Calu3 (cell line): Measurements from ENCODE around the gene PTPRN2. TPM values are rescaled to one million over a fixed set of nuclear protein-coding genes. Genes with fewer than 3 reads are reported as not detected.

Source experiments
- BruUV-seq: library from RNA; stranded (reverse); fragments of 400-500 nt; replicated peaks from 2 replicates; lab custom pipeline; 2021; lab: Mats Ljungman, UMichigan
- CTCF ChIA-PET: fragments of 300-600 bp; sonication (Branson Sonifier 250); formaldehyde crosslinking; loops from one replicate; lab custom pipeline; 2022; ENCODE audit warnings: antibody characterized with exemption; lab: Charles Lee
- DNase-seq: peaks from one replicate; pipeline ENCODE4 v3.0.0; 2022
- H3K27ac Mint-ChIP-seq: one replicate; pipeline ENCODE4 v1.8.0; 2022; ENCODE audit warnings: mixed read lengths; ENCODE audit not compliant: unreplicated experiment
- H3K27me3 Mint-ChIP-seq: one replicate; pipeline ENCODE4 v1.8.0; 2022; ENCODE audit warnings: mixed read lengths; ENCODE audit not compliant: unreplicated experiment
- H3K36me3 Mint-ChIP-seq: one replicate; pipeline ENCODE4 v1.8.0; 2022; ENCODE audit warnings: mild to moderate bottlenecking, moderate library complexity, mixed read lengths; ENCODE audit not compliant: insufficient read depth, unreplicated experiment
- H3K4me1 Mint-ChIP-seq: one replicate; pipeline ENCODE4 v1.8.0; 2022; ENCODE audit warnings: mild to moderate bottlenecking, low read depth, mixed read lengths; ENCODE audit not compliant: unreplicated experiment
- H3K4me3 Mint-ChIP-seq: one replicate; pipeline ENCODE4 v1.8.0; 2022; ENCODE audit warnings: mild to moderate bottlenecking, low read depth, moderate library complexity, mixed read lengths; ENCODE audit not compliant: unreplicated experiment
- H3K9me3 Mint-ChIP-seq: one replicate; pipeline ENCODE4 v1.8.0; 2022; ENCODE audit warnings: low read depth, mixed read lengths; ENCODE audit not compliant: unreplicated experiment
- CTCF ChIP-seq: fragments of 200-600 bp; IDR thresholded peaks from one replicate; pipeline ENCODE4 v1.8.0; 2022; ENCODE audit warnings: antibody characterized with exemption; ENCODE audit not compliant: unreplicated experiment
- intact Hi-C: fragments of 100-400 bp; cut with micrococcal nuclease; formaldehyde crosslinking; loops from one replicate; pipeline ENCODE4 v1.10.0; 2022; ENCODE audit not compliant: unreplicated experiment
- total RNA-seq: library from RNA; stranded (reverse); gene quantifications from 2 replicates; pipeline ENCODE4 v1.2.3, GENCODE V29; 2022

PTPRN2 gene
- total RNA-seq, 1 experiment from 2014 or later, result 2.0 TPM

GRCh38 chr7:158137516-158138328 lies 449.9 kb downstream of the PTPRN2 start:
- Mint-ChIP-seq H3K27me3 (no peaks in the 10 kb centered on the region), H3K27ac (no peak overlapping the region), H3K4me1 (no peaks in the 10 kb centered on the region), H3K9me3 (peaks cover 6% of the 10 kb centered on the region), H3K4me3 (no peak overlapping the region), H3K36me3 (peaks cover 6% of the 10 kb centered on the region)
- BruUV-seq, result no TSS peak
- CTCF ChIA-PET, result no interaction called here
- TF ChIP-seq CTCF, result no peak
- intact Hi-C loops, result no loop called here
- DNase-seq, result no peak

GRCh38 chr7:158135931-158136330 lies 451.7 kb downstream of the PTPRN2 start:
- peaks cover 6% of the 10 kb centered on the region for H3K9me3 Mint-ChIP-seq
- no peak overlapping the region for H3K27ac Mint-ChIP-seq
- no peak overlapping the region for H3K4me3 Mint-ChIP-seq
- CTCF ChIA-PET, result no interaction called here
- intact Hi-C loops, result no loop called here
- no TSS peak for BruUV-seq
- DNase-seq, result no peak
- no peak for TF ChIP-seq CTCF
- no peaks in the 10 kb centered on the region for H3K4me1 Mint-ChIP-seq
- no peaks in the 10 kb centered on the region for H3K36me3 Mint-ChIP-seq
- H3K27me3 Mint-ChIP-seq, result no peaks in the 10 kb centered on the region

DNA sequence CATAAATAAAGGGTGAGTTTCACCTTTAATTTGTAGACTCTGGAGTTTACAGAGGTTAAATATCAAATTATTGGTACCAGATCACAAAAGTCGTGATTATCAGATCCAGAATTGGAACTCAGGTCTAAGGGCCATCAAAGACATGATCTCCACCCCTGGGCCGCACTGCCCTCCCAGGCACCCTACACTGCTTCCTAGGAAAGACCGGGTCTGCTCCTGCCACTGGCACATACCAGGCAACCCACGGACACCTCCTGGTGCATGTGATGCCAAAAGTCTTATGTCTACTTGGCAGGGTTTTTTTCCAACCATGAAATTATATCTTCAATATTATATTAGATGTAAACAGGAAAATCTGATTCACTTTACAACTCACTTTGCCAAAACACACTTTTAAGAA lies 452.8 kb downstream of the PTPRN2 start:
- no peak for TF ChIP-seq CTCF
- no peak overlapping the region for H3K27ac Mint-ChIP-seq
- H3K27me3 Mint-ChIP-seq, result no peaks in the 10 kb centered on the region
- no TSS peak for BruUV-seq
- no peak for DNase-seq
- H3K9me3 Mint-ChIP-seq, result peaks cover 6% of the 10 kb centered on the region
- intact Hi-C loops, result no loop called here
- H3K4me1 Mint-ChIP-seq, result no peaks in the 10 kb centered on the region
- no peak overlapping the region for H3K4me3 Mint-ChIP-seq
- CTCF ChIA-PET, result no interaction called here
- no peaks in the 10 kb centered on the region for H3K36me3 Mint-ChIP-seq

- no peaks in the 10 kb centered on the region for H3K27me3 Mint-ChIP-seq
- no TSS peak for BruUV-seq
- intact Hi-C loops, result no loop called here
- TF ChIP-seq CTCF, result no peak
- H3K27ac Mint-ChIP-seq, result no peak overlapping the region
- H3K4me1 Mint-ChIP-seq, result no peaks in the 10 kb centered on the region
- no peak for DNase-seq
- H3K36me3 Mint-ChIP-seq, result no peaks in the 10 kb centered on the region
- H3K4me3 Mint-ChIP-seq, result no peak overlapping the region
- CTCF ChIA-PET, result no interaction called here
- H3K9me3 Mint-ChIP-seq, result peaks cover 4% of the 10 kb centered on the region
Observed at GRCh38 chr7:158133515-158134271, 453.9 kb downstream of the PTPRN2 start.
